ENCODE data around the gene SMC6.

SMC6 gene

GRCh38 chr2:17646838-17647701 is 106.5 kb downstream of the SMC6 start:
- DNase-seq (ENCODE audit: low read depth, low spot score): no peak

GRCh38 chr2:17646081-17646554 is 107.5 kb downstream of the SMC6 start:
- no peak for DNase-seq (ENCODE audit: low read depth, low spot score)

DNA sequence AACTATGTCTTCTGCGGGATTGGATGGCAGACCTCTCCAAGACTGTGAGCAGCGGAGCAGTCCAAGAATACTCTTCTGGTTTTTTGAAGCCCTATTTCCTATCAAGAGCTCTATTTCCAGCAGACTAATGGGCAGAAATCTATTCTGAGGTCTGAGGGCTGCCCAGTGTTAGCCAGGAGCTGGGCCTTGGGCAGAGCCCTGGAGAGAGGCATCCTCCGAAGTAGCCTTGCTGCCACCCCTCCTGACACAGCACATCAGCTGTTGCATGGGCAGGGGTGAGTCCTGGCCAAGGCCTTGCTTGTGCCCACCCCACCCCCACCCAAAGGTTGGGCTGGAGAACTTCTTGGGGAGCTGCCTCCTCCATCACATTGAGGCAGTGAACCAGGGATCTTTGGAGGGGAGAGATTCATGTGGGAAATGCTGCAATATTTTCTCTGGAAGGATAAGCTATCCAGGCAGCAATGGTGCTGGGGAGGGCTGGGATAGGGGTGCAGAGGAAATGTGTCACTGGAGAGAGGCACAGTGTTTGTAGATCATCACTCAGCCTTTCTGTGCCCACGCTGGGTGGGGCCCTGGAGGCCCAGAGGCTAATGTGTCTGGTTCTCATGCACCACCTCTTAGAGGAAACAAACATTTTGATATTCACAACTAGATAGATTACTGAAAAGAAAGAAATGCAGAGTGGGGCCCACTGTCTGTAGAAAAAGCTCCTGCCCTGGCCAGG is 108.5 kb downstream of the SMC6 start:
- DNase-seq (ENCODE audit: low read depth, low spot score): no peak

DNA sequence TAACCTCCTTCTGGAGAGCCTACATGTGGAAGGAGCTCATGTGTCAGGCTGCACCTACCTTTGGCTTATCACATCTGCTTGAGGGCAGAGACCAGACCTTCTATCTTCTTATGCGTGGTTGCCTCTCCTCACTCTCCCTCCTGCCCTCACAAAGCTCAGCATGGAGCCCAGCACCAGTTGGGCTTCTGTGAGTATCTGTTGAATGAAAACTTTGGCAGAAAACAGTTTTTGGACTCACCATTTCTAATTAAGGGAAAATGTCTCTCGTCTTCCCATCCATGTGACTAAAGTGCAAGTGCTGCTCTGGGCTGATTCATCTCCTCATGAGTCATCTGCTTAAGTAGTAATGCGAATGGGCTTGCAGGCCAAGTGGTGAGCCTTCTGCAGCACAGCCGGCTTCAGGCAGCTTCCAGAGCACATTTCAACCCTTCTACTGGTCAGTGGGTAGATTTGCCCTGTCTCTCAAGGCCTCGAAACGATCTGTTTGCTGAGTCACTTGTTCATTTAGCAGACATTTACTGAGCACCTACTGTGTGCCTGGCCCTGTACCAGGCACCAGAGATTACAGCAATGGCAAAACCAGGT is 110.5 kb downstream of the SMC6 start:
- no peak for DNase-seq (ENCODE audit: low read depth, low spot score)

DNA sequence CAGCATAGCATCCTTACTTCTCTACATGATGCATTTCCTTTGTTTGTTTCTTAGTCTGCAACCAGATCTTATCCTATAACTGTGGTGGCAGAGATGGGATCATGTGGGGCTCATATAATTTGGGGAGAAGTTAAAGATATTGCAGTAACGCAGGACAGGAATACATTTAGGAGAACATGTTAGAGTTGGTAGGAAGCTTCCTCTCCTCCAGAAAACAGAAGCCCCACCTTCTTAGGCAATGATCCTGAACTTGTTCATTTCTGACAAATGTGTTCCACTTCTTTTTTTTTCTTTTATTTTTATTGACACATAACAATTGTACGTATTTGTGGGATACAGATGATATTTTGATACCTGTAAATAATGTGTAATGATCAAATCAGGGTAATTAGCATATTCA is 113.2 kb downstream of the SMC6 start:
- no peak for DNase-seq (ENCODE audit: low read depth, low spot score)

DNA sequence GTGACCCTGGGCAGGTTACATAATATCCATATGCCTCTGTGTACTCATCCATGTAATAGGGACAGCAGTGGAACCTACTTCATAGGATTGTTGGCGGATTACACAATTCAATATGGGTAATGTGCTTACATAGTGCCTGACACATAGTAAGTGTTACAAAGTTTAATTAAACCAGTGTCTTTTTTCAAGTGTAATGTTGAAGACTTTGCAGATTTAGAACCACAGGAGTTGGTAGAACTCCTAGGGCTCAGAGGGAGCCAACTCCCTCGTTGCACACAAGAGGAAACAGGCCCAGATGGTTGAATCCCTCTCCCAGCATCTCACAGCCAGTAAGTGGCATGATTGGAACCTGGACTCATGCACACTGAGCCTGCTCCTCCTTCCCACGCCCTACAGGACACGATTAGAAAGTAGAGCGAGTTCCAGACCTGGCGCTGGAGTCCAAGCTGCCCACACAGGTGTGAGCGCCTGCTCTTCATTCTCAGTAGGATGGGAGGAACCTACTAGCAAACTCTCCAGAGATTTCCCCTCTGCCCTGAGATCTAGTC is 115.3 kb downstream of the SMC6 start:
- no peak for DNase-seq (ENCODE audit: low read depth, low spot score)

GRCh38 chr2:17637131-17637906 is 116.3 kb downstream of the SMC6 start:
- DNase-seq (ENCODE audit: low read depth, low spot score): no peak

GRCh38 chr2:17636257-17636656 is 117.4 kb downstream of the SMC6 start:
- no peak for DNase-seq (ENCODE audit: low read depth, low spot score)

GRCh38 chr2:17634997-17635396 is 118.6 kb downstream of the SMC6 start:
- DNase-seq (ENCODE audit: low read depth, low spot score): no peak

- no peak for DNase-seq (ENCODE audit: low read depth, low spot score)
Observed at GRCh38 chr2:17630089-17630488, 123.5 kb downstream of the SMC6 start.

DNA sequence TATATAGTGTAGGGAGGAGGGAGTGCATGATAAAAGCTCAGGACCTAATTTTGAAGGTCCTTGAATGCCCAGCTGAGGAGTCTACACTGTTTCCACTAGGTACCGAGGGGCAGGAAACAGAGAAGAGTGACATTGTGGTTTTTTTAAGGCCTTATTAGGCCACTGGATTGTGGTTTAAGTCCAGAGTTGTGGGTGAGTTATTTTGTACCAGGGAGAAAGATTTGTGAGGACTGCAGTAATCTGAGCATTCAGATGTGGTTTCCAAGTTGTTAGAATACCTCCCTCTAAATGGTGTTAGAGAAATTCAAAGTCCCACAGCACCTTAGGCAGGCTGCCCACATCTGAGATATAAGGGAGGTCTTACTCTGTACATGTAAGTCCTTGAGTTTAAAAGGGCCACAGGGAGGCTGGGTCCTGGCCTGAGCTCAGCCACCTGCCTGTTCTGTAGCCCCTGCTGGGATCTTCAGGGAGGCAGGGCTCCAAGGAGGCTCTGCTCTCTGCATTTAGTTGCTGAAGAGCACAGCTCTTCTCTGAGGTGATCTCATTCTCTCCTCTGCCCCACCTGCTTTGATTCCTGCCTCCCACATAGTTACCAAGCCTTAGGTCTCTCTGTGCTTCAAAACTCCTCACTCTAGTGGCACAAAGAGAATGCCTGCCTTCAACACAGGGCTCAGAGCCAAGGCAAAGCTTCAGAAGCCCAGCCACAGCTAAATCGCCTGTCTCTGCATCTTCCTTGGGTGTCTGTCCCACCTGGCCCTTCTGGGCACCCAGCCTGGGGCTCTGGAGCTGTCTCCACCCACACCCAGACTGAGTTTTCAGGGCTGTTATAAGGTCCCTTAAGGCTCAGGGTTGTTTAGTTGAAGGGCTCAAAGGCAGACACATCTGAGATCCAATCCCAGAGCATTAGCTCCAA is 125.0 kb downstream of the SMC6 start:
- DNase-seq (ENCODE audit: low read depth, low spot score): no peak

DNA sequence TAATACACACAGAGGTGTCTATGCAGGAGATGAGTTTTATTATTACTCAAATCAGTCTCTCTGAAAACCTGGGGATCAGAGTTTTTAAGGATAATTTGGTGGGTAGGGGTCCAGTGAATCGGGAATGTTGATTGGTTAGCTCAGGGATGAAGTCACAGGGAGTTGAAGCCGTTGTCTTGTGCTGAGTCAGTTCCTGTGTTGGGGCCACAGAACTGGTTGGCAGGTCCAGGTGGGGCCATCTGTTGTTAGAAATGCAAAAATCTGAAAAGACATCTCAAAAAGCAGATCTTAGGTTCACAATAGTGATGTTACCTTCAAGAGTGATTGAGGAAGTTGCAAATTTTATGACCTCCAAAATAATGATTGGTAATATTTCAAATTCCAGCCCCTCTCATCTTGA is 126.2 kb downstream of the SMC6 start:
- no peak for DNase-seq (ENCODE audit: low read depth, low spot score)

GRCh38 chr2:17626986-17627385 is 126.6 kb downstream of the SMC6 start:
- no peak for DNase-seq (ENCODE audit: low read depth, low spot score)

DNA sequence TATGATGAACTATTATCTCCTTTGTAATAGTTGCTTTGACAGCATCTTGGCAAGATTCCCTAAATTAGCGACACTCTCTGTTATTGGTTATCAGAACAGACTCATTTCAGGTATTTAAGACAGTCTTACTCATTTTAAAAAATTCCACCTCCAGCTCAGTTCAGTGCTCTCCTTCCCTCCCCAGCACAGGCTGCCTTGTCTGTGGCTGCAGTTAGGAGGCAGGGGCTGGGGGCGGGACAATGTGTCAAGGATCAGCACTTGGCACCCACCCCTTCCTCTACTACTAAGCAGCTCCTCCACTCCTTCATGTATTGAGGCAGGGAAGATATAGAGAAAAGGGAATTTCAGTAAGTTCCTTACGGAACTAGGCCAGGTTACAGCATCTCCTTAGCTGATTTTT is 128.2 kb downstream of the SMC6 start:
- DNase-seq (ENCODE audit: low read depth, low spot score): no peak

DNA sequence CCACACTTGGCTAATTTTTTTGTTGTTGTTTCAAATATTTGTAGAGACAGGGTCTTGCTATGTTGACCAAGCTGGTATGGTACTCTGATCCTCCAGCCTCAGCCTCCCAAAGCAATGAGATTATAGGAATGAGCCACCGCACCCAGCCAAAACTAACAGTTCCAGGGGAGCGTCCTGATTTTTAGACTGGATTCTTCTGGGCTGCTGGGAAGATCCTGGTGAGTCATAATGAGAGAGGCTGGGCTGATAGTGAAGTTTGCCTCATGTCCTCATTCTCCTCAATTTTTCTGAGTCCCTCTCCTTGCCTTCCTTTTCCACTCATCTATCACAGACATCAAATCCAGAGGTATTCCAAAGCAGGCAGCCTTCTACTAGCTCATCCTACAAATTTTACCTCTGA is 131.8 kb downstream of the SMC6 start:
- DNase-seq (ENCODE audit: low read depth, low spot score): no peak

DNA sequence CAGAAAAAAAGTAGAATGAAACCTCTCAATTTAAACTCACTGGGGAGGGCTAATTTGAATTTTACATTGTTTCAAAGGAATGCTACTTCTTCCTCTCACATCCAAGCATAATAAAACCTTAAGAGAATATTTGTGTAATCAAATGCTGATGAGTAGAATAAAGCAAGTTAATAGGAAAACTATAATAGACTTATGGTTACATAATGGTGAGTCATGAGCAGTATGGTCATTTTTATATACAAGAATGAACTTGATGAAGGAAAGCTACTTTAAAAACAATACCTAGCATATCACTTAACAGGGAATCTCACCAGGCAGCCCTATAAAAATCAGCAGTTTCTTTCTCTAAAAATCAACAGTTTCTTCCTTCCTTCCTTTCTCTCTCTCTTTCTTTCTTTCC is 132.8 kb downstream of the SMC6 start:
- no peak for DNase-seq (ENCODE audit: low read depth, low spot score)

DNA sequence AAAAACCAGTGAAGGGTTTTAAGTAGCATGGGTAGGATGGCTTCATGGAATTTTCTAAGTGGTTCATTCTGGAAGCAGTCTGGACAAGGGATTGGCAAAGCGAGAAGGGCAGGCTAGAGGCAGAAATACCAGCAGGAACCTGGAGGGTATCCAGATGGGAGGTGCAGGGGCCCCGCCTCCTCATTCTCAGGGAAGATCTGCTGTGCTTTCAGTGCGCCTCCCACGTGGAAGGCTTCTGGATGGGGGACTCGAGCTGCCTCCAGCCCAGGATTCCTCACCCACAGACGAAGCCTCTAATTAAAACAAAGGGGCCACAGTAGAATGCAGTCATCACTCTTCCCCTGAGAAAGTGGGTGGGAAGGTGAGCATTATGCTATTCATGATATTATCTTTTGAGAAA is 133.3 kb downstream of the SMC6 start:
- DNase-seq (ENCODE audit: low read depth, low spot score): no peak

GRCh38 chr2:17617955-17618354 is 135.7 kb downstream of the SMC6 start:
- no peak for DNase-seq (ENCODE audit: low read depth, low spot score)

DNA sequence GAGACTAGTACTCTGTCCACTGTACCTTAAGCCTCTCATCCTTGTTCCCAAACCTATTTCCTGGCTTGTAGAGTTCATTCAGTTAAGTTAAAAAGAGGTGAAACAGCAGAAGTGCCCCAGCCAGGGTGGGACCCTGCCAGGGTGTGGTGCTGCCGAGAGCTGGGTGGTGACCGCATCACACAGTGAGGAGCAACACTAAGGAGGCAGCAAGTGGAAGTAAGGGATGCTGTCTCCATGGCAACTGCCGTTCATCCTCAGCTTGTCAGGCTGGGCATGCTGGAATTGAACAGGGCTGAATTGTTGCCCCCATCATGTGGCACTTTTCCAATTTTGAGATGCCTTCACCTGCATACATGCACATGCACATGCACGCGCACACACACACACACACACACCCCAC is 136.1 kb downstream of the SMC6 start:
- DNase-seq (ENCODE audit: low read depth, low spot score): no peak

DNA sequence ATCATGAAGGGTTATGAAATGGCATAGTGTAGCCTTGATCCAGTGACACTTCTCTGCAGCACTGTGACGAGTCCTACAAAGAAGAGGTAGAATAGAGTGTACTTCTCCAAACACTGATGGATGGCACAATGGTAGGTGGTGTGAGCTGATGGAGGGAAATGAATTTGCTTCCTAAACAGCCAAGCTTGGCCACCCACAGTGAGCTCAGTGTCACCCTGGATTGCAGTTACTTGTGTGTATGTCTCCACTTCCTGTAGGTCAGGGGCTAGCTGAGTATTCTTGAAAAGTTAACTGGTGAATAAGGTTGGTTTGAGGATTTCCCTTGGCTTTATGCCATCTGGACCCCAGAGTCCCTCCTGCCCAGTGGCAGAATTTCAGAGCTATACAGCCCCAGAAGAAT is 137.2 kb downstream of the SMC6 start:
- no peak for DNase-seq (ENCODE audit: low read depth, low spot score)

All from iPS DF 19.7 (cell line).